Midbrain (tissue), 1 donor: ENCODE measurements around the gene RALGPS1.
"Not testable (repeated sequence)": the region's sequence is repeated elsewhere in the genome, so short reads cannot be mapped to it uniquely, and the experiment has no call there.

Source experiments
- DNase-seq: peaks from one replicate; lab custom pipeline; 2025; lab: John Stamatoyannopoulos, UW

Gene RALGPS1

DNA sequence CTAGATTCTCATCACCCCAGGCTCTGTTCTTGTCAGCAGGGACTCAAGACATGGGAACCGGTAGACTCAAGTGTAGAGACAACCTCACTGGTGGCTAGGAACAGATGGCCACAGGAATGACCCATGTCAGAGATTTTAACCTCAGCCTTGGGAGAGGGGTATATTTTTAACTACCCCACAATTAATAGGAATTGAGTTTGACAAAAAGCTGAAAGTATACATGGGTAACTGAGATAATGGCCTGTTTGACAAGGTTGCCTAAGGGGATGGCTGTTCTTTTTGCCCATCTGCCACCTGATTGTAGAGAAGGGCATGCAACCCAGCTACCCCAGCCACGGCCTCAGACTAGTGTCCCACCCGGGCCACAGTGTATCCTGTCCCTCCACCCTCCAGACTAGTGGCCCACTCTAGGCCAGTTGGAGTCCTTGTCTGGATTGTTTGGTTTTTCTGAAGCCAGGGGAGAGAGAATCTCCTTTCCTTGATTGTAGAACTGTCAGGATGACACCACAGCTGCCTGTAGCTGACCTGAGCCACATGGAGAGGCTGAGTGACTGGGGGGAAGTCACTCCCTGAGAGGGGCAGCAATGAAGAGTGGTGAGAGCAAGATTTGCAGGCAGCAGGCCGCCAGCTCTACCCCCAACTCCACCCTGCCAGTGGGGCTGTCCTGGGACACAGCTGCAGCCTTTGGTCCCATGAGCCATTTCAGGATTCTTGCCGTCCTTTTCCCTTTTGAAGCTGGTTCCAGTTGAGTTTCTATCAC, 222.5 kb downstream of the RALGPS1 start:
- no peak for DNase-seq

DNA sequence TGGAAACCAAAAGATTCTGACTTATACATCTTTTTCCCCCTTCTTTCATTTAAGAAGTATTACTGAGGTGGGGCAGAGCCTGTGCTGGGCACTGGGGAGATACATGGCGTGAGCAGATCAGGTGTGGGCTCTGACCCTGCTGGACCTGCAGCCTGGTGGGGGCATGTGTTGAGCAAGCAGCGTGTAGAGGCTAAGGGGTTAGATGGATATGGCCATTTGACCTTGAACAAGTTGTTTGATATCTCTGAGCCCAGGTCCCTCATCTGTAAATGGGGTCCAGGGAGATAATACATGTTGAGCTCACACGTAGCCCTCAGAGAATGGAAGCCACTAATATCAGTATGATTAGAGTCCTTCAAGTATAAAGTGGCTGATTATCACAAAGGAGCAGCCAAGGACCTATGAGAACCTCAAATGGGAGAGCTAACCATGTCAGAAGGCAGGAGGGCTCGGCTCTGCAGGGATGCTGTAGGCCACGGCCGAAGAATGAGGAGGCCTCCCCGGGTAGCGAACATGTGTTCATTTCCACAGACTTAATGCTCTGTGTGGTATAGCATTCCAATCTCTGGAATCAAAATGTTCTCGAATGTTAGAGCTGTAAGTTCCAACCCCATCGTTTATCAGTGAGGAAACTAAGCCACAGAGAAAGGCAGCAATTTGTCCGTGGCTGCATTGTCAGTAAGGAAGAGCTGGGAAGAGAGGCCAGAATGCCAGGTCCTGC, 223.2 kb downstream of the RALGPS1 start:
- no peak for DNase-seq

- DNase-seq = no peak
Observed at GRCh38 chr9:127138444-127138843, 223.9 kb downstream of the RALGPS1 start.

DNA sequence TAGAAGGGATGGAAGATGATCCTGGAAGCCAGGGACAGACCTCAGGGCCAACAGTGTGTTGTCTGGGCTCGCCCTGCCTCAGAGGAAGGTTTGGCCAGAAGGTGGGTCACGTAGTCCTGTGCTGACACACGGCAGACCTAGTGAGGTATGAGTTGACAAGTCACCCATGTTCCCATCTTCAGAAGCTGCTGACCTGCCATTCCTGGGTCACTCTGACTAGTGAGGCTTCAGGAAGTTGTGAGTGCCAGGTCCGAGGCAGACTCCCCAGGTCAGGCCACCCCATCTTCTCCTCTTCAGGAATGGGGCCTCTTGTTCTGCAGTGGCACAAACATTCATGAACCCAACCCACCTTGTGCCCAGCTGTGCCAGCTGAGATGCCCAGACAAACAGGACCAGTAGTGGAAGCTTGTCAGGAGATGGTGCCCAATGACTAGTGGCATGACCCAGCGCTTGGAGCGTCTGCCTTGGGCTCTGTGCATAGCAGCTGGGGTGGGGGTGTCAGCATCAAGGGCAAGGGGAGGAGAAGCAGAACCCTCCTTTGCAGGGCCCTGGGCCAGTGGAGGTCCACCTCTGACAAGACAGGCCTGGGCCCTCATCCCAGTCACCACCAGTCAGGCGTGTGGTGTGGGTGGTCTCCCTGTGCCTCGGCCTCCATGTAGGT, 224.6 kb downstream of the RALGPS1 start:
- DNase-seq = no peak

GRCh38 chr9:127139775-127140174, 225.2 kb downstream of the RALGPS1 start:
- DNase-seq = no peak

- DNase-seq = no peak
Observed at GRCh38 chr9:127140181-127140580, 225.6 kb downstream of the RALGPS1 start.

DNA sequence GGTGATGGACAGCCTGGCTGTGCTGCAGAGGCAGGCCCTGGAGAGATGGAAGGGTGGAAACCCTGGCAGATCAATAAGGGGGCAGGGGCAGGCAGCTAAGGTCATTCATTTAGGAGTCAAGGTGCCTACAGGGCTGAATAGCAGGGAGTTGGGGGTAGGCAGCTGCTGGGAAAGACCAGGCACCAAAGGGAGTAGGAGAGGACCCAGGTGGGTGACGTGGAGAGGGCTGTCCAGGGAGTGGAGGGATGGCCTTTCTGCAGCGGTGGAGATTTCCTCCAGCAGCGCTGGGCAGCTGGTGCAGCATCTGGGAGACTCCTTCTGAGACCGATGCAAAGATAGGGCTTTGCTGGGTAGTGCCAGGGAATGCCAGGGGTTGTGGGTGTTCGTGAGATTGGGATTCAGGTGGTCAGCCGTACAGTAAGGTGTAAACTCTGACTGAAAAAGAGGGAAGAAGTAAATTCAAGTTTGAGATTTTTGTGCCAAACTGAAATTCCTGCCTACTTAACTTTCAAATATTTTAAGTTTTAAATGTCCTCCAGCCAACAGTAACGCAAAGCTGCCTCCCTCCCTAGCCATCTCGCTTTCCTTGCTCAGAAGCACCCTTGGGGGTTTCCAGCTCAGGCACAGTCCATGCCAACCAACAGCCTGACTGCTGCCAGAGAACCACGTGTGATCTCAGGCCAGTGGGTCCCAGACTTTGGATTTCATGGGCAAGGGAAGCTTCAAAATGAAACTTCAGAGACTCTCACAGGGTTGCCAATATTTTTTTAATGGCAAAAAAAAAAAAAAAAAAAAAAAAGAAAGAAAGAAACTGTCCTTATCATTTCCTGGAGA, 226.5 kb downstream of the RALGPS1 start:
- DNase-seq = no peak

- DNase-seq = no peak
Observed at GRCh38 chr9:127142291-127142690, 227.7 kb downstream of the RALGPS1 start.

- DNase-seq = no peak
Observed at GRCh38 chr9:127142931-127143464, 228.4 kb downstream of the RALGPS1 start.

GRCh38 chr9:127143920-127144465, 229.4 kb downstream of the RALGPS1 start:
- no peak for DNase-seq

DNA sequence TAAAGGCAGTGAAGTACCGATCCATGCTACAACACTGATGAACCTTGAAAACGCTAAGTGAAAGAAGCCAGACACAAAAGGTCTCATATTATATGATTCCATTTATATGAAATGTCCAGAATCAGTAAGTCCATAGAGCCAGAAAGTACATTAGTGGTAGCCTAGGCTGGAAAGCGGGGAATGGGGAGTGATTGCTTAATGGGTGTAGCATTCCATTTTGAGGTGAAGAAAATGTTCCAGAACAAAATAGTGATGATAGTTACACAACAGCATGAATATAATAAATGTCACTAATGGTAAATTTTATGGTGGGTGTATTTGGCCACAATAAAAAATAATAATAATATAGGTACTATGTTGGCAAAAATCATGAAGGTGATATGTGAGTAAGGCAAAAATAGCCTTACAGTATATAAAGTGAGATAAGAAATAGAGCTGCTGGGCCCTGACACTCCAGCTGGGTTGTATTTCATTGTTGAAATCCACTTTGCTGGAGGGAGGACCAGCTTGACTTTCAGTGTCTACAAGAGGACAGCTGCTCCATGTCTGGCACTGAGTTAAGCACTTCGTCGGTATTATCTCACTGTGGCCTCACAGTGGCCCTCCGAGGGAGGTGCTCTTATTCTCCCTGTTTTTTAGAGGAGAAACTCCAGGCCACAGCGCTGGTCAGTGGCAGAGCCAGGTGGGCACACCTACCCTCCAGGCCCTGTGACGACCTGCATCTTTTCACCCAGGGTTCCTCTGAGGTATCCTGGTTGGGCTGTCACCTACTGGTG, 230.3 kb downstream of the RALGPS1 start:
- DNase-seq = no peak

DNA sequence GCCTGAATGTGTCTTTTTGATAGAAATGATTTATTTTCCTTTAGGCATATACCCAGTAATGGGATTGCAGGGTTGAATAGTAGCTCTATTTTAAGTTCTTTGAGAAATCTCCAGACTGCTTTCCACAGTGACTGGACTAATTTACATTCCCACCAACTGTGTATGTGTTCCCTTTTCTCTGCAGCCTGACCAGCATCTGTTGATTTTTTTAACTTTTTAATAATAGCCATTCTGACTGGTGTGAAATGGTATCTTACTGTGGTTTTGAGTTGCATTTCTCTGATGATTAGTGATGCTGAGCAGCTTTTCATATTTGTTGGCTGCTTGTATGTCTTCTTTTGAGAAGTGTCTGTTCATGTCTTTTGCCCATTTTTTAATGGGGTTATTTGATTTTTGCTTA, 232.3 kb downstream of the RALGPS1 start:
- not testable (repeated sequence) for DNase-seq

DNA sequence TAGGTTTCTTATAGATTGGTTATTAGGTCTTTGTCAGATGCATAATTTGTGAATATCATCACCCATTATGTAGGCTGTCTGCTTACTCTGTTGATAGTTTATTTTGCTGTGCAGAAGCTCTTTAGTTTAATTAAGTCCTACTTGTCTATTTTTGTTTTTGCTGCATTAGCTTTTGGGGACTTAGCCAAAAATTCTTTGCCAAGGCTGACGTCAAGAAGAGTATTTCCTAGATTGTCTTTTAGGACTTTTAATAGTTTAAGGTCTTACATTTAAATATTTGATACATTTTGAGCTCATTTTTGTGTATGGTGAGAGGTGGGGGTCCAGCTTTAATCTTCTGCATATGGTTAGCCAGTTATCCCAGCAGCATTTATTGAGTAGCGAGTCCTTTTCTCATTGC, 232.7 kb downstream of the RALGPS1 start:
- no peak for DNase-seq

- DNase-seq = no peak
Observed at GRCh38 chr9:127148014-127148413, 233.4 kb downstream of the RALGPS1 start.

DNA sequence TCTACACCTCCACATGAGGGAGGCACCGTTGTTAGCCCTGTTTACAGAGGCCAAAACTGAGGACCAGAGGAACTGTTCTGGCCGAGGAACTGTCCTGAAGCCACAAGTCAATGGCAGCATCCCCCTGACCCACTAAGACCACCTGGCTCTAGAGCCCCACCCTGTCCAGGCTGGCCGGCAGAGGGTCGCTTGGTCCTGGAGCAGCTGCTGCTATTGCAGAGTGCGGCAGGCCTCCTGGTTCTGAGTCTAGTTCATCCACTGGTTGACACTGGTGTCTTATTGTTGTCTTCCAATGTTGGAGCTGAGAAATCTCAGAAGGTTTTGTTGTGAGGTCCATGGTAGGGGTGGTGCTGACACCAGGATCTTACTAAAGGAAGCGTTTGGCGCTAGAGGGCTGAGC, 234.4 kb downstream of the RALGPS1 start:
- DNase-seq = no peak

DNA sequence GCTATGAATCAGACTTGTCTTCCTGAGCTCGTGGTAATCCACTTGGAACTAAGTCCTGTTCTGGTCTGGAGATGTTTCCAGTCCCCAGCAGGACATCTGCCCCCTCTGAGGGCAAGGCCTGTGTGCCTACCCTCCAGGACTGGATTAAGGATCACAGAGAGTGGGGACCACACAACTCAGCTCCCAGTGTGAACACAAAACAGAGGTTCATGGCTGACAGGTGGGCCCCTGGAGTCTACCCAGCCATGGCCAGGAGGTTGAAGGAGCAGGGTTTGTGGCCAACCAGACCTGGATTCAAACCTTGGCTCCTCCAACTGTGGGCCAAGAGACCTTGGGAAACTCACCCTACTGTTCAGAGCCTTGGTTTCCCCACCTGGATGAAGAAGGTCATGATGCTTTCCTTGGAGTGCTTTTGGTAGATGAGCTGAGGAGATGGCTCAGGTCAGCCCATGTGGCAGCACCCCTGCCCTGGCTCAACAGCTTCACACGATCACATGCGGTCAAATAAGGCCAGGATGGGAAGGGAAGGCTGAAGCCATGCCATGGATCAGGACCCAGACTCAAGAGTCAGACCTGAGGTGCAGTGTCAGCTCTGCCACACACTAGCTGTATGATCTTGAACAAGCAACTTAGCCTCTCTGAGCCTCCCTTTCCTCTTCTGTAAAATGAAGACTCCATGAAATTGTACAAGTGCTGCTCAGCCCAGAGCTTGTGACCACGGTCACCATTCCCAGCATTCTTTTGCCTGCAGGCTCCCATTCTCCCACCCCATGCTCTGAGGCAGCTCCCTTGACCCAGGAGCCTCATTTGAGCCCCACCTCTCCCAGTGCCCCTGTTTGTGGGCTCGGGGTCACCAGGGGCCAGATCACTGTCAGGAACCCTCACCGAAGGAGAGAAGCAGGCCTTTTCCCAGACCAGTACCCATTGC, 235.1 kb downstream of the RALGPS1 start:
- DNase-seq = no peak

GRCh38 chr9:127153501-127153900, 238.9 kb downstream of the RALGPS1 start:
- DNase-seq = no peak

- DNase-seq = no peak
Observed at GRCh38 chr9:127154003-127154389, 239.4 kb downstream of the RALGPS1 start.

GRCh38 chr9:127154390-127155191, 240.0 kb downstream of the RALGPS1 start:
- peak; percentile 77 for DNase-seq
